CD14-positive monocyte (primary cell): ENCODE measurements around the gene TMEM151A. TPM values are rescaled to one million over a fixed set of nuclear protein-coding genes. Genes with fewer than 3 reads are reported as not detected.

Experiments
- DNase-seq, 3 donors: peaks; one replicate each; pipeline ENCODE4 v3.0.0-alpha.2; 2011 to 2022
- H2AFZ ChIP-seq: 2 replicates; pipeline ENCODE4 v1.6.0; 2012; ENCODE audit warnings: mild to moderate bottlenecking, low read depth, low read length, inconsistent platforms; ENCODE audit not compliant: insufficient read depth, poor library complexity, severe bottlenecking
- H3K27ac ChIP-seq, 2 donors: 1 replicate in 1 of 2; 2 replicates in 1 of 2; pipeline ENCODE4 v1.5.1; 2012 to 2013; ENCODE audit warnings: low read length in 2 of 2, control low read depth in 1 of 2, inconsistent platforms in 1 of 2, low read depth in 1 of 2, mild to moderate bottlenecking in 1 of 2
- H3K27me3 ChIP-seq, 2 donors: one replicate each; pipeline versions ENCODE4 v1.6.0 to v1.6.1; 2011 to 2013; ENCODE audit warnings: low read length in 2 of 2; ENCODE audit not compliant: control insufficient read depth in 2 of 2, insufficient read depth in 2 of 2
- H3K36me3 ChIP-seq, 2 donors: replicated peaks in 1 of 2; 1 replicate in 1 of 2; 2 replicates in 1 of 2; pipeline versions ENCODE4 v1.5.1 to v1.6.1; 2012 to 2013; ENCODE audit warnings: low read length in 2 of 2, control low read depth in 1 of 2, inconsistent platforms in 1 of 2, mild to moderate bottlenecking in 1 of 2; ENCODE audit not compliant: insufficient read depth in 2 of 2, control insufficient read depth in 1 of 2
- H3K4me1 ChIP-seq, 2 donors: 1 replicate in 1 of 2; 2 replicates in 1 of 2; pipeline versions ENCODE4 v1.5.1 to v1.6.1; 2012 to 2013; ENCODE audit warnings: low read length in 2 of 2, control low read depth in 1 of 2, inconsistent platforms in 1 of 2, mild to moderate bottlenecking in 1 of 2, moderate library complexity in 1 of 2; ENCODE audit not compliant: insufficient read depth in 2 of 2, control insufficient read depth in 1 of 2
- H3K4me2 ChIP-seq: replicated peaks from 2 replicates; pipeline ENCODE3; 2012; ENCODE audit warnings: low read length, moderate library complexity, mild to moderate bottlenecking; ENCODE audit not compliant: poor library complexity, severe bottlenecking; ENCODE audit errors: extremely low read depth
- H3K4me3 ChIP-seq, 3 experiments: fragments of 200-600 bp in 1 of 3; sonication (generic) in 1 of 3; replicated peaks in 1 of 3; 1 replicate in 2 of 3; 2 replicates in 1 of 3; pipeline ENCODE4 v1.5.1; 2011 to 2013; ENCODE audit warnings: low read length in 3 of 3, mild to moderate bottlenecking in 3 of 3, control low read depth in 2 of 3, low read depth in 2 of 3, inconsistent platforms in 1 of 3, moderate library complexity in 1 of 3
- H3K79me2 ChIP-seq: 2 replicates; pipeline ENCODE4 v1.6.0; 2012; ENCODE audit warnings: mild to moderate bottlenecking, control low read depth, inconsistent platforms, low read length, moderate library complexity; ENCODE audit not compliant: insufficient read depth
- H3K9ac ChIP-seq: 2 replicates; pipeline ENCODE4 v1.6.0; 2017; ENCODE audit warnings: low read length, mild to moderate bottlenecking; ENCODE audit not compliant: insufficient read depth, poor library complexity, severe bottlenecking
- H3K9me3 ChIP-seq, 2 donors: replicated peaks in 1 of 2; 1 replicate in 1 of 2; 2 replicates in 1 of 2; pipeline versions ENCODE4 v1.5.1 to v1.6.1; 2012 to 2013; ENCODE audit warnings: low read length in 2 of 2, control low read depth in 1 of 2; ENCODE audit not compliant: control insufficient read depth in 1 of 2, insufficient read depth in 1 of 2
- H4K20me1 ChIP-seq: 2 replicates; pipeline ENCODE4 v1.6.0; 2012; ENCODE audit warnings: mild to moderate bottlenecking, low read length, control low read depth, moderate library complexity; ENCODE audit not compliant: insufficient read depth
- H3K27ac Mint-ChIP-seq, 7 donors: one replicate each; pipeline ENCODE4 v1.8.0; 2020; ENCODE audit warnings: mild to moderate bottlenecking in 7 of 7, mixed read lengths in 7 of 7, moderate library complexity in 6 of 7, inconsistent platforms in 2 of 7
- H3K27me3 Mint-ChIP-seq, 3 donors: one replicate each; pipeline ENCODE4 v1.8.0; 2021 to 2022; ENCODE audit warnings: low read depth in 3 of 3, mild to moderate bottlenecking in 3 of 3, mixed read lengths in 3 of 3, moderate library complexity in 3 of 3, inconsistent platforms in 1 of 3
- H3K36me3 Mint-ChIP-seq, 2 donors: one replicate each; pipeline ENCODE4 v1.8.0; 2020; ENCODE audit warnings: mixed read lengths in 2 of 2, inconsistent platforms in 1 of 2, mild to moderate bottlenecking in 1 of 2
- H3K4me1 Mint-ChIP-seq: one replicate; pipeline ENCODE4 v1.8.0; 2020; ENCODE audit warnings: mild to moderate bottlenecking, mixed read lengths
- H3K4me3 Mint-ChIP-seq, 2 donors: one replicate each; pipeline ENCODE4 v1.8.0; 2020; ENCODE audit warnings: mild to moderate bottlenecking in 2 of 2, mixed read lengths in 2 of 2, moderate library complexity in 1 of 2
- H3K9me3 Mint-ChIP-seq, 7 donors: one replicate each; pipeline ENCODE4 v1.8.0; 2020 to 2022; ENCODE audit warnings: mixed read lengths in 7 of 7, mild to moderate bottlenecking in 6 of 7, moderate library complexity in 6 of 7, inconsistent platforms in 2 of 7
- CTCF ChIP-seq: fragments of 200-600 bp; IDR thresholded peaks from one replicate; pipeline ENCODE4 v1.8.0; 2022; ENCODE audit warnings: antibody characterized with exemption, mild to moderate bottlenecking
- WGBS: methylation state at CpG from one replicate; pipeline ENCODE4 v1.1.5; 2013; ENCODE audit warnings: missing lambda C conversion rate; ENCODE audit not compliant: insufficient coverage; 5-methylcytosine and 5-hydroxymethylcytosine counted together
- intact Hi-C, 2 donors: fragments of 100-400 bp; cut with micrococcal nuclease; formaldehyde crosslinking; loops; one replicate each; pipeline versions ENCODE4 v1.15.0 to v1.15.1; 2023
- polyA plus RNA-seq, 3 donors: library from polyadenylated mRNA; depleted of rRNA in 1 of 3; unstranded in 2 of 3; stranded (reverse) in 1 of 3; fragments of 300-500 nt in 2 of 3; fragments of >200 nt in 1 of 3; fragmentation: Illumina TruSeq in 2 of 3; gene quantifications; 1 replicate in 2 of 3; 2 replicates in 1 of 3; pipeline ENCODE4 v1.2.3, GENCODE V29; 2012 to 2021

TMEM151A gene
- polyA plus RNA-seq, 3 donors = not detected

GRCh38 chr11:66274219-66274618 lies 17.5 kb upstream of the TMEM151A start:
- Histone ChIP-seq H3K9ac (no peak overlapping the region), H4K20me1 (peaks cover 90% of the 10 kb centered on the region), H2AFZ (no peak overlapping the region), H3K4me2 (no peak overlapping the region), H3K27me3 (peaks cover 3 to 15% of the 10 kb centered on the region in 2 donors), H3K36me3 (peaks cover 49 to 60% of the 10 kb centered on the region in 2 donors), H3K27ac (no peak overlapping the region), H3K9me3 (no peaks in the 10 kb centered on the region), H3K4me3 (no peak overlapping the region), H3K4me1 (peaks cover 14 to 25% of the 10 kb centered on the region in 2 donors), H3K79me2 (peaks cover 34% of the 10 kb centered on the region)
- Mint-ChIP-seq H3K27me3 (peaks cover 13 to 21% (median 17%) of the 10 kb centered on the region in 3 donors), H3K4me3 (no peak overlapping the region), H3K36me3 (peaks cover 59 to 70% of the 10 kb centered on the region in 2 donors), H3K9me3 (peaks cover 0 to 3% (median 0%) of the 10 kb centered on the region in 7 donors), H3K4me1 (peaks cover 29% of the 10 kb centered on the region), H3K27ac (peak overlapping the region in 1 of 7 donors; percentile 48)
- intact Hi-C loops = no loop called here
- no peak for DNase-seq
- TF ChIP-seq CTCF = no peak
- 100% methylated on average over 1 of the region's 1 CpG for WGBS

GRCh38 chr11:66275396-66275795 lies 16.3 kb upstream of the TMEM151A start:
- no peak overlapping the region for H3K27ac Mint-ChIP-seq
- peaks cover 63 to 68% of the 10 kb centered on the region in 2 donors for H3K36me3 Mint-ChIP-seq
- H3K27me3 ChIP-seq = peaks cover 3 to 23% of the 10 kb centered on the region in 2 donors
- H2AFZ ChIP-seq = no peak overlapping the region
- H3K4me3 Mint-ChIP-seq = no peak overlapping the region
- peaks cover 49 to 57% of the 10 kb centered on the region in 2 donors for H3K36me3 ChIP-seq
- H3K27ac ChIP-seq = no peak overlapping the region
- H3K9ac ChIP-seq = no peak overlapping the region
- peaks cover 4 to 13% of the 10 kb centered on the region in 2 donors for H3K4me1 ChIP-seq
- peaks cover 0 to 7% (median 2%) of the 10 kb centered on the region in 7 donors for H3K9me3 Mint-ChIP-seq
- H3K4me2 ChIP-seq = no peak overlapping the region
- peaks cover 88% of the 10 kb centered on the region for H4K20me1 ChIP-seq
- intact Hi-C loops = no loop called here
- no peak for DNase-seq
- 94% methylated on average over 6 of the region's 8 CpGs for WGBS
- peaks cover 20 to 32% (median 25%) of the 10 kb centered on the region in 3 donors for H3K27me3 Mint-ChIP-seq
- H3K4me1 Mint-ChIP-seq = peaks cover 18% of the 10 kb centered on the region
- H3K9me3 ChIP-seq = no peaks in the 10 kb centered on the region
- no peak for TF ChIP-seq CTCF
- H3K79me2 ChIP-seq = peaks cover 22% of the 10 kb centered on the region
- H3K4me3 ChIP-seq = no peak overlapping the region
